ENCODE measurements around the gene GLOD4.

Gene GLOD4

DNA sequence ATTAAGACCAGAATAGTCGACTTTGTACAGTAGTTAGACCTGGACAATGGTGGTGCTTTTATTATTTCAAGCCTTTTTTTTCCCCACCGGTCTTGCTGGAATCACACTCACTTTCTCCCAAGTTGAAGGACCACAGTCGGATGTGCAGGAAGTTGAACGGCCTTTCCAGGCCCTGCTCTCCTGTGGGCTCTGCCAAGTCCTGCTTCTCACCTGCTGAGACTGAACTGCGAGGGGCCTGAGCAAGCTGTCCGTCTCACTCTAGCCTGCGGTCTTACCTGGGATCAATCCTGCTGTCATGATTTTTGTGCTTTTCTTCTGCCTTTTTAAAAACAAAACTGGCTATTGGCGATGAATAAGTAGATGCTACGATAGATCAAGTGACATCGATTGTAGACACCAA is 48.3 kb downstream of the GLOD4 start:
- no peak for DNase-seq

DNA sequence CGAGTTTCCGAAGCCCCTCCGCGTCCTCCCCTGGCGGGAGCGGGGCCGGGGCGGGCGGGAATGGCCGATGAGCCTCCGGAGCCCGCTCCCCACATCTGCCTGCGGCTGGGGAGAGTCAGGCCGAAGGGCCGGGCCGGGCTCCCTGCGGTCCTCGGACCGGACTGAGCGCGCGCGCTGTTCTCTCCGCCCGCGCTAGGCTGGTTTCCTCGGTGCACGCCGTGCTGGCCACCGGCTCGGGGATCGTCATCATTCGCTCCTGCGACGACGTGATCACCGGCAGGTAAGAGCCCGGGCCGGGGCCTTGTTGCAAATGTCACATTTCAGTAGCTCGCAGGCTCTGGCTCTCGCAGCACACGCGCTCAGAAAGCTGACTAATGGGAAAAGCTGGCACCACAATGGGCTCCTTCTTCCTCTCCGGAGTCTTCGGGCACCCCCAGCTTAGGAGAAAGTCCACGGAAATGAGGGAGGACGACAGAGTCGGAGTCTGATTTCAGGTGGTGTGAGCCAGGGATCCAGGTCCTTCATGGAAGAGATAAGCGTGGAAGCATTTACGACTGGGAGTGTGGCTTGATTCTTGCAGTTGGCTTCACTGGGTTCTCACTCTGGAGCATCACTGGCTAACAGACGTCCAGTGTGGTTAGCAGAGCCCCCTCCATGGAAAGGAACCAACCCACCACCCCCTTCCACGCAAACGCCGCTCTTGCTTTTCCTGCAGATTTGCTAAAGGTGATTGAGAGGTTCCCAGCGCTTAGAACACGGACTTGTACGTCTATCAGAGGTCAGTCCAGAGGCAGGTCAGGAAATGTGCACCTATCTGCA is 49.0 kb downstream of the GLOD4 start:
- DNase-seq: peak; percentile 71

DNA sequence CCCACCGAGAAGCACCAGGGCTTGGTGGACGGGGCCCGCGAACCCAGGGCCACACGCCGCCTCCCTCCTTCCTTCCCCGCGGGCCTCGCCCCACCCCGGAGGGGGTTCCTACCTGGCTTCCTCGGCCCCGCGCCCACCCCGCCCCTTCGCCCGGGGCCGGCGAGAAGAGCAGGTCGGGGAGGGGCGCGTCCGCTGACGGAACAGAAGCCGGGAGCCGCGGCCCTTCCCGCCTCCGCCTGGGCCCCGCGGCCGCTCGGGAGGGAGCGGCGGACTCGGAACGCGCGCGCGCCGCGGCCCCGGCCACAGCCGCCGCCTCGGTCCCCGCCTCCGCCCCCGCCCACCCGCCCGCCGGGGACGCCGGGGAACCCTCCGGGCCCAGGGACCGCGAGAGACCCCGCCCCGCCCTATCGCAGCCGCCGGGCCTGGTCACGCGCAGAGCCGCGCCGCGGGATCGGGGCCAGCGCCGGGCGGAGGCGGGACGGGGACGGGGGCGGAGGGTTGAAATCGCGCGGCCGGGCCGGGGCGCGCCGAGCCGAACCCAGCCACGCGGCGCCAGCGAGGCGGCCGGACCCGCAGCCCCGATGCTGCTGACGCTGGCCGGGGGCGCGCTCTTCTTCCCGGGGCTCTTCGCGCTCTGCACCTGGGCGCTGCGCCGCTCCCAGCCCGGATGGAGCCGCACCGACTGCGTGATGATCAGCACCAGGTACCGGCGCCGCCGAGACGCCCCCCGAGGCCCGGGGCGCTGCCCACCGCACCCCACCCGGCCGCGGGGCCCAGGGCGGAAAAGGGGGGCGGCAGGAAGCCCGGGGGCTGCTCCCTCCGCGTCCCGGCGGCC is 49.8 kb downstream of the GLOD4 start, which contains the start of gene TLCD3A:
Gene TLCD3A, plus strand, starts transcription at position 530 of the 835 bp plus-strand sequence. Its CDS starts 52 bp downstream, at position 582.
- DNase-seq: peak; percentile 84

- no peak for DNase-seq
These were observed 50.4 kb downstream of the GLOD4 start for GRCh38 chr17:731644-732066.

- no peak for DNase-seq
These were observed 53.2 kb downstream of the GLOD4 start for GRCh38 chr17:728911-729310.

DNA sequence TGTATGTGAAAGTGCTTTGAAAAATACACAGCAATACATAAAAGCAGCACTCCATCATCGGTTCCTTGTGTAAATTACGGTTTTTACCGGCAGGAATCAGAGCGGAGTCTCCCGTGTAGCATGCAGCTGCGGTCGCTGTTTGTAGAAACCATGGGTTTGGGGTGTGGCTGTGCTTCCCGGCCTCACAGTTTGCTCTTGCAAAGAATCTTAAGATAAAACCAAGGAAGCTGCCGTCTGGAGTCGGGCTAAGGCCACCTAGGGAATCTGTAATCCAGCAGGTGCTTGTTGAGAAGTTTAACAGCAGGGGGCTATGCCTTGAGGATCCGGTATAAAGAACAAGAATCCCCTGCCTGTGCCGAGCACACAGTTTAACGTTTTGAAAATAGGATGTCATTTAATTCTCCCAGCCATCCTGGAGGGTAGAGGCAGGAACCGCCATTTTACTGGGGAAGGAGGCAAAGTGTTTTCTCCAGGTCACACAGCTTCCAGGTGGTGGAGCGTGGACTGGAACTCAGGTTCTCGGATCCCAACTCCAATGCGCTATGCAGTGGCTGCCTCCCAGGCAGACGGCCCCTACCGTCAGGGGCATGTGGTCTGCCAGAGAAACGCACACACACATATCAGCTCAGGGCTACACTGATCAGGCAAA is 55.7 kb downstream of the GLOD4 start:
- DNase-seq: no peak

DNA sequence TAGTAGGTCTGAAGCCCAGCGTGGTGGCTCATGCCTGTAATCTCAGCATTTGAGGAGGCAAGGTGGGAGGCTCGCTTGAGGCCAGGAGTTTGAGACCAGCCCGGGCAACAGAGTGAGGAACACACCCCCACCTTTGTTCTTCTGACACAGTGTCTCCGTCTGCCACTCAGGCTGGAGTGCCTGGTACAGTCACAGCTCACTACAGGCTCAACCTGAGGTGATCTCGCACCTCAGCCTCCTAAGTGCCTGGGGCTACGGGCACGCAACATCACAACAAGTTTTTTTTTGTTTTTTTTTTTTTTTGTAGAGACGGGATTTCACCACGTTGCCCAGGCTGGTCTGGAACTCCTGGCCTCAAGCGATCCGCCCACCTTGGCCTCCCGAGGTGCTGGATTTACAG is 56.3 kb downstream of the GLOD4 start:
- no peak for DNase-seq

DNA sequence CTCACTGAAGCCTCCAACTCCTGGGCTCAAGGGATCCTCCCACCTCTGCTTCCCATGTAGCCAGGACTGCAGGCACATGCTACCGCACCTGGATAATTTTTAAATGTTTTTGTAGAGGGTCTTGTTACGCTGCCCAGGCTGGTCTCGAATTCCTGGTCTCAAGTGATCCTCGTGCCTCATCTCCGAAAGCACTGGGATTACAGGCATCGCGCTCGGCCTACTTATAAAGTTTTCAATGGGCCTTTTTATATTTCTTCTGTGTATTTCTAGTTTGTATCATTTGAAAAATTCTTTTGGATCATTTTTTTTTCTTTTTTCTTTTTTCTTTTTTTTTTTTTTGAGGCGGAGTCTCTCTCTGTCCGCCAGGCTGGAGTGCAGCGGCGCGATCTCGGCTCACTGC is 57.0 kb downstream of the GLOD4 start:
- no peak for DNase-seq

DNA sequence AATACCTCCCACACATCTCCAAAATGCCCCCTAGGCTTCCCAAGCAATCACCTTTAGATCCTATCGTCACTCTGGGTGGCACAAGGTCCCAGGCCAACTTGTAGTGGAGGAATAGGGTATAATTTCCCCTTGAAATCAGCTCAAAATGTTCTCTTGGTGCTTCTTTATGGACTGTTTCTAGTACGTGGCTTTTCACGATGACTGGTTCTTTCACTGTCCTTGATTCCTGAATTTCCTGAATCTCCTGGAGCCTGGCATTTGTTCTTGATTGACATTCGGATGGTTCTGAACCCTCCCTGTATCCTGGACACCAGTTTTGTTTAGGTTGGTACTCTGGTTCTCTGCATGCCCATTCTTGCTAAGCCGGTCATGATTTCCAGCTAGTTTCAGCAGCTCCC is 60.5 kb downstream of the GLOD4 start:
- DNase-seq: no peak

- no peak for DNase-seq
These were observed 61.2 kb downstream of the GLOD4 start for GRCh38 chr17:720706-721539.

- no peak for DNase-seq
These were observed 64.0 kb downstream of the GLOD4 start for GRCh38 chr17:718075-718474.
